ENCODE measurements around the gene FOXA2. TPM values are rescaled to one million over a fixed set of nuclear protein-coding genes. Genes with fewer than 3 reads are reported as not detected.
"Not testable (repeated sequence)": the region's sequence is repeated elsewhere in the genome, so short reads cannot be mapped to it uniquely, and the experiment has no call there.

The FOXA2 gene
- total RNA-seq, 1 donor from 2014 or later = 23.5 TPM

GRCh38 chr20:22615425-22615824 lies 31.1 kb upstream of the FOXA2 start:
- intact Hi-C loops (cut with DNase I) = no loop called here
- Histone ChIP-seq H3K9me3 (no peaks in the 10 kb centered on the region), H3K4me3 (no peak overlapping the region), H3K36me3 (no peaks in the 10 kb centered on the region), H3K27me3 (ENCODE audit: low read depth) (peaks cover 6% of the 10 kb centered on the region), H3K4me1 (no peaks in the 10 kb centered on the region), H3K27ac (no peak overlapping the region)
- no peak for TF ChIP-seq CTCF (IDR thresholded peaks at IDR 0.05)
- no peak for DNase-seq
- ATAC-seq = no peak

- Histone ChIP-seq H3K36me3 (no peaks in the 10 kb centered on the region), H3K4me1 (no peaks in the 10 kb centered on the region), H3K27ac (no peak overlapping the region), H3K9me3 (no peaks in the 10 kb centered on the region), H3K27me3 (ENCODE audit: low read depth) (peaks cover 5% of the 10 kb centered on the region), H3K4me3 (no peak overlapping the region)
- intact Hi-C loops (cut with DNase I) = no loop called here
- ATAC-seq = no peak
- DNase-seq = no peak
- TF ChIP-seq CTCF (IDR thresholded peaks at IDR 0.05) = no peak
Measured at GRCh38 chr20:22611636-22612035, 27.3 kb upstream of the FOXA2 start.

DNA sequence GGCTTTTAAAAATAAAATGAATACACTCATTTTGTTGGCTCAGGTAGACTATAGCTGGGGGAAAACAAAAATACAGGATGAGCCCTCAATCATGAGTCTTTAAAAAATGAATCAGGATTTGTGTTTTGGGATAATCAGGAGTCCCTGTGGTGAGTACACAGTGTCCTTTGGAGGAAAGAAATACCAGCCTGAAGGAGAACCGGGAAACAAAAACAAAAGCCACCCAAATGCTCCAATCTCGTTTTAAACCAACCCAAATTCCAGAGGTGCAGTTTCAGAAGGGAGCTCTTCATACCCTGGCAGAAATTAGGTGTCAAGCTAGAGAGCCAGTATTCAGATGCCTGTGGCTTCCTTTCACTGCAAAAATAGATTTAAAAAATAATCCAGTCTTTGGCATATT lies 23.3 kb upstream of the FOXA2 start:
- H3K36me3 ChIP-seq = no peaks in the 10 kb centered on the region
- DNase-seq (no peak), ATAC-seq (no peak)
- no peaks in the 10 kb centered on the region for H3K9me3 ChIP-seq
- H3K27me3 ChIP-seq (ENCODE audit: low read depth) = peaks cover 5% of the 10 kb centered on the region
- H3K4me3 ChIP-seq = no peak overlapping the region
- no peak for TF ChIP-seq CTCF (IDR thresholded peaks at IDR 0.05)
- H3K27ac ChIP-seq = no peak overlapping the region
- intact Hi-C loops (cut with DNase I) = no loop called here
- no peaks in the 10 kb centered on the region for H3K4me1 ChIP-seq

- intact Hi-C loops (cut with DNase I) = no loop called here
Measured at GRCh38 chr20:22604815-22605214, 20.4 kb upstream of the FOXA2 start.

GRCh38 chr20:22601361-22602141 lies 17.2 kb upstream of the FOXA2 start:
- no peaks in the 10 kb centered on the region for H3K36me3 ChIP-seq
- no peaks in the 10 kb centered on the region for H3K27me3 ChIP-seq (ENCODE audit: low read depth)
- TF ChIP-seq CTCF (IDR thresholded peaks at IDR 0.05) = no peak
- no peak overlapping the region for H3K4me3 ChIP-seq
- DNase-seq = no peak
- H3K27ac ChIP-seq = no peak overlapping the region
- H3K9me3 ChIP-seq = no peaks in the 10 kb centered on the region
- no peak for ATAC-seq
- no peaks in the 10 kb centered on the region for H3K4me1 ChIP-seq
- intact Hi-C loops (cut with DNase I) = no loop called here

More at GRCh38 chr20:22604815-22605214, 20.4 kb upstream of the FOXA2 start:
- no peak overlapping the region for H3K27ac ChIP-seq
- H3K4me1 ChIP-seq = no peaks in the 10 kb centered on the region
- no peaks in the 10 kb centered on the region for H3K9me3 ChIP-seq
- no peak overlapping the region for H3K4me3 ChIP-seq
- ATAC-seq (no peak), DNase-seq (no peak)
- no peaks in the 10 kb centered on the region for H3K36me3 ChIP-seq
- no peaks in the 10 kb centered on the region for H3K27me3 ChIP-seq (ENCODE audit: low read depth)
- no peak for TF ChIP-seq CTCF (IDR thresholded peaks at IDR 0.05)

- H3K27me3 ChIP-seq (ENCODE audit: low read depth); ATAC-seq; H3K36me3 ChIP-seq; H3K4me3 ChIP-seq; intact Hi-C loops (cut with DNase I); DNase-seq; H3K27ac ChIP-seq; H3K9me3 ChIP-seq; H3K4me1 ChIP-seq: not testable (repeated sequence)
Measured at GRCh38 chr20:22599258-22599657, 14.9 kb upstream of the FOXA2 start.
